Colonic mucosa (tissue), 4 donors: ENCODE data around the gene TEX2. TPM values are rescaled to one million over a fixed set of nuclear protein-coding genes. Genes with fewer than 3 reads are reported as not detected.

Source experiments
- DNase-seq: peaks from one replicate; pipeline ENCODE4 v3.0.0-alpha.2; 2020
- H3K27ac ChIP-seq: fragments of 200-600 bp; one replicate; pipeline ENCODE4 v1.8.0; 2021
- H3K27me3 ChIP-seq: fragments of 200-600 bp; one replicate; pipeline ENCODE4 v1.8.0; 2021
- H3K36me3 ChIP-seq: fragments of 200-600 bp; one replicate; pipeline ENCODE4 v1.8.0; 2021
- H3K4me1 ChIP-seq: fragments of 200-600 bp; one replicate; pipeline ENCODE4 v1.8.0; 2021; ENCODE audit warnings: mild to moderate bottlenecking
- H3K4me3 ChIP-seq: fragments of 200-600 bp; one replicate; pipeline ENCODE4 v1.8.0; 2021
- H3K9ac ChIP-seq, 2 donors: one replicate each; pipeline ENCODE4 v1.7.0; 2013; ENCODE audit warnings: control low read depth in 2 of 2, low read depth in 2 of 2, low read length in 2 of 2
- H3K9me3 ChIP-seq: fragments of 200-600 bp; one replicate; pipeline ENCODE4 v1.8.0; 2021
- CTCF ChIP-seq: fragments of 200-600 bp; IDR thresholded peaks from one replicate; pipeline ENCODE4 v1.8.0; 2022; ENCODE audit warnings: antibody characterized with exemption, mild to moderate bottlenecking
- intact Hi-C: fragments of 100-400 bp; cut with DNase I; formaldehyde crosslinking; loops from one replicate; pipeline ENCODE4 v1.14.1; 2022
- total RNA-seq, 2 donors: library from RNA; stranded (reverse); fragmentation: NEBNext Ultra II Directional in 1 of 2; extraction: Animal tissue kit (Norgen Biotek cat#: 25700) in 1 of 2; gene quantifications; one replicate each; pipeline ENCODE4 v1.2.1, GENCODE V29; 2021
- donor health status: healthy.
- donor health status: DM: no; HTN: no; CAD: no.
- donor health status: DM: no; HTN: no; CAD: no.

Gene TEX2
- total RNA-seq, 2 donors from 2014 or later, result 29.0 to 29.7 TPM

- Histone ChIP-seq H3K9me3 (no peaks in the 10 kb centered on the region), H3K4me1 (peaks cover 5% of the 10 kb centered on the region), H3K36me3 (no peaks in the 10 kb centered on the region), H3K27ac (peak overlapping the region; percentile 89), H3K27me3 (no peaks in the 10 kb centered on the region), H3K4me3 (peak overlapping the region; percentile 41), H3K9ac (peak overlapping the region; percentile 71 to 75)
- no peak for TF ChIP-seq CTCF
- intact Hi-C loops, result loop anchor here (10.0 kb wide), 1 partner anchor 216 kb away; the partner anchor contains the start of genes CSHL1 and GH1
- DNase-seq, result peak; percentile 53
Measured at GRCh38 chr17:64130559-64131001, 132.5 kb downstream of the TEX2 start.

GRCh38 chr17:64129765-64130558 is 133.1 kb downstream of the TEX2 start, which contains the start of gene ERN1:
TSS of gene ERN1 (minus strand) at chr17:64130144. CDS start at chr17:64130029, 115 bp downstream.
- H3K9me3 ChIP-seq, result no peaks in the 10 kb centered on the region
- TF ChIP-seq CTCF, result no peak
- H3K36me3 ChIP-seq, result no peaks in the 10 kb centered on the region
- intact Hi-C loops, result loop anchor here (10.0 kb wide), 1 partner anchor 215 kb away; the partner anchor contains the start of genes CSHL1 and GH1
- peaks cover 5% of the 10 kb centered on the region for H3K4me1 ChIP-seq
- peak; percentile 95 for DNase-seq
- peak within 1 kb of the TSS; percentile 88 for H3K4me3 ChIP-seq
- no peaks in the 10 kb centered on the region for H3K27me3 ChIP-seq
- peak within 1 kb of the TSS; percentile 97 for H3K27ac ChIP-seq
- peak within 1 kb of the TSS; percentile 94 to 96 for H3K9ac ChIP-seq

- H3K9me3 ChIP-seq, result no peaks in the 10 kb centered on the region
- no peak for TF ChIP-seq CTCF
- H3K27ac ChIP-seq, result peak overlapping the region; percentile 97
- H3K36me3 ChIP-seq, result no peaks in the 10 kb centered on the region
- H3K27me3 ChIP-seq, result no peaks in the 10 kb centered on the region
- DNase-seq, result no peak
- peaks cover 5% of the 10 kb centered on the region for H3K4me1 ChIP-seq
- peak overlapping the region; percentile 94 to 96 for H3K9ac ChIP-seq
- intact Hi-C loops, result no loop called here
- H3K4me3 ChIP-seq, result peak overlapping the region; percentile 88
Measured at GRCh38 chr17:64129515-64129764, 133.6 kb downstream of the TEX2 start.

- no peak for TF ChIP-seq CTCF
- Histone ChIP-seq H3K9ac (peak overlapping the region; percentile 94 to 96), H3K36me3 (no peaks in the 10 kb centered on the region), H3K27me3 (no peaks in the 10 kb centered on the region), H3K4me3 (peak overlapping the region; percentile 88), H3K4me1 (peaks cover 5% of the 10 kb centered on the region), H3K27ac (peak overlapping the region; percentile 97), H3K9me3 (no peaks in the 10 kb centered on the region)
- DNase-seq, result peak; percentile 62
- intact Hi-C loops, result no loop called here
Measured at GRCh38 chr17:64128787-64129514, 134.1 kb downstream of the TEX2 start.

- H3K27ac ChIP-seq, result no peak overlapping the region
- H3K9me3 ChIP-seq, result no peaks in the 10 kb centered on the region
- intact Hi-C loops, result no loop called here
- H3K27me3 ChIP-seq, result no peaks in the 10 kb centered on the region
- H3K9ac ChIP-seq, result no peak overlapping the region
- peaks cover 5% of the 10 kb centered on the region for H3K4me1 ChIP-seq
- no peak for TF ChIP-seq CTCF
- H3K4me3 ChIP-seq, result no peak overlapping the region
- no peaks in the 10 kb centered on the region for H3K36me3 ChIP-seq
- DNase-seq, result no peak
Measured at GRCh38 chr17:64126918-64127317, 136.1 kb downstream of the TEX2 start.
